K562 (cell line): ENCODE results near the gene HORMAD1. TPM values are rescaled to one million over a fixed set of nuclear protein-coding genes. Genes with fewer than 3 reads are reported as not detected.

Experiments
- ATAC-seq: fragments of 200-7000 bp; cut with Tn5 transposase; 3 replicates; pipeline ENCODE4 v1.9.1; 2020; ENCODE audit warnings: moderate library complexity
- BruUV-seq: library from RNA; stranded (reverse); fragments of 400-500 nt; replicated peaks from 2 replicates; lab custom pipeline; 2021; lab: Mats Ljungman, UMichigan
- CTCF ChIA-PET: fragments of 300-600 bp; formaldehyde crosslinking; extraction: SDS; loops from one replicate; lab custom pipeline; 2021; ENCODE audit warnings: low intra/inter-chr PET ratio; lab: Yijun Ruan, JAX
- POLR2A ChIA-PET: fragments of 300-600, 350-650 bp; sonication (Branson Sonifier 250); formaldehyde crosslinking; extraction: SDS; loops from one replicate; lab custom pipeline; 2021; ENCODE audit warnings: antibody characterized with exemption, inconsistent platforms; lab: Yijun Ruan, JAX
- DNase-seq, 4 experiments: peaks; one replicate each; pipeline versions ENCODE4 v3.0.0 to v3.0.0-alpha.2; 2011 to 2018; ENCODE audit warnings: low spot score in 3 of 4, mixed read lengths in 3 of 4; ENCODE audit errors: extremely low read depth in 1 of 4
- FAIRE-seq: peaks from 2 replicates; lab custom pipeline; 2011; peaks lifted over from hg19 to GRCh38; lab: Jason Lieb, UNC
- H2AFZ ChIP-seq: 2 replicates; pipeline ENCODE4 v1.6.0; 2011; ENCODE audit warnings: low read depth, low read length, control low read depth, inconsistent platforms
- H3K27ac ChIP-seq: fragments of 200-600 bp; 3 replicates; pipeline ENCODE4 v1.8.0; 2011; ENCODE audit warnings: low read depth, mild to moderate bottlenecking, control low read depth, inconsistent platforms, low read length, moderate library complexity, mixed read lengths; ENCODE audit errors: extremely low read depth
- H3K27me3 ChIP-seq, 2 experiments: fragments of 300-600 bp in 1 of 2; 2 replicates in 1 of 2; 3 replicates in 1 of 2; pipeline versions ENCODE4 v1.6.0 to v1.8.0; 2011; ENCODE audit warnings: inconsistent platforms in 2 of 2, low read length in 2 of 2, mild to moderate bottlenecking in 1 of 2, mixed read lengths in 1 of 2, moderate library complexity in 1 of 2; ENCODE audit not compliant: control insufficient read depth in 2 of 2, insufficient read depth in 2 of 2
- H3K36me3 ChIP-seq: fragments of 300-600 bp; 3 replicates; pipeline ENCODE4 v1.8.0; 2011; ENCODE audit warnings: mild to moderate bottlenecking, low read length, inconsistent platforms; ENCODE audit not compliant: control insufficient read depth, insufficient read depth
- H3K4me1 ChIP-seq, 2 experiments: fragments of 200-600 bp in 1 of 2; replicated peaks in 1 of 2; 2 replicates in 1 of 2; 3 replicates in 1 of 2; pipeline versions ENCODE4 v1.5.1 to v1.8.0; 2011; ENCODE audit warnings: inconsistent platforms in 2 of 2, low read length in 2 of 2, mild to moderate bottlenecking in 1 of 2, mixed read lengths in 1 of 2, moderate library complexity in 1 of 2; ENCODE audit not compliant: control insufficient read depth in 2 of 2, insufficient read depth in 2 of 2
- H3K4me2 ChIP-seq: 2 replicates; pipeline ENCODE4 v1.6.1; 2011; ENCODE audit warnings: low read length, control low read depth, inconsistent platforms, mixed read lengths; ENCODE audit not compliant: insufficient read depth
- H3K4me3 ChIP-seq: fragments of 200-600 bp; sonication (generic), shearing (Covaris generic); 2 replicates; pipeline ENCODE4 v1.5.1; 2016; ENCODE audit warnings: control low read depth, inconsistent platforms
- H3K79me2 ChIP-seq: fragments of 200-600 bp; 3 replicates; pipeline ENCODE4 v1.8.0; 2011; ENCODE audit warnings: low read length, inconsistent platforms; ENCODE audit not compliant: control insufficient read depth, insufficient read depth
- H3K9ac ChIP-seq, 2 experiments: 2 replicates each; pipeline versions ENCODE4 v1.6.0 to v1.6.1; 2011; ENCODE audit warnings: low read depth in 2 of 2, low read length in 2 of 2, control low read depth in 1 of 2, inconsistent platforms in 1 of 2, mild to moderate bottlenecking in 1 of 2, mixed read lengths in 1 of 2; ENCODE audit not compliant: insufficient read depth in 1 of 2
- H3K9me1 ChIP-seq: one replicate; pipeline ENCODE4 v1.6.0; 2011; ENCODE audit warnings: inconsistent platforms, mild to moderate bottlenecking, low read length, moderate library complexity; ENCODE audit not compliant: control insufficient read depth, insufficient read depth
- H3K9me3 ChIP-seq: replicated peaks from 2 replicates; pipeline ENCODE4 v1.5.1; 2011; ENCODE audit warnings: low read depth, low read length, inconsistent platforms; ENCODE audit not compliant: control insufficient read depth, insufficient read depth
- H4K20me1 ChIP-seq: replicated peaks from 2 replicates; pipeline ENCODE4 v1.6.1; 2011; ENCODE audit warnings: low read length, inconsistent platforms, mixed read lengths; ENCODE audit not compliant: control insufficient read depth, insufficient read depth
- CEBPG ChIP-seq, 3 experiments: fragments of 200-800 bp in 1 of 3; sonication (Bioruptor generic) in 1 of 3; sonication (generic) in 1 of 3; formaldehyde crosslinking in 1 of 3; IDR thresholded peaks in 2 of 3; conservative IDR thresholded peaks in 1 of 3; 2 replicates each; pipeline versions ENCODE4 v1.6.1 to v1.8.0; 2016 to 2022; ENCODE audit warnings: missing compliant biosample characterization in 2 of 3, missing genetic modification characterization in 2 of 3, mild to moderate bottlenecking in 1 of 3, missing genetic modification reagents in 1 of 3
- ETV5 ChIP-seq: sonication (generic); formaldehyde crosslinking; IDR thresholded peaks from 2 replicates; pipeline ENCODE4 v1.4.0; 2020; ENCODE audit warnings: low read depth, mild to moderate bottlenecking, missing genetic modification reagents
- MCM7 ChIP-seq, 2 experiments: fragments of 450-650 bp; IDR thresholded peaks; 2 replicates each; pipeline ENCODE4 v1.6.1; 2016 to 2018
- U2AF1 ChIP-seq: fragments of 200-400 bp; formaldehyde crosslinking; optimal IDR thresholded peaks from 2 replicates; pipeline ENCODE3; 2017; ENCODE audit warnings: mild to moderate bottlenecking, low read depth, low read length, moderate library complexity
- VEZF1 ChIP-seq: fragments of 200-800 bp; sonication (Bioruptor generic); IDR thresholded peaks from 2 replicates; pipeline ENCODE4 v1.6.1; 2017; ENCODE audit warnings: missing genetic modification characterization, missing compliant biosample characterization
- ZBTB33 ChIP-seq: sonication (generic); formaldehyde crosslinking; IDR thresholded peaks from 2 replicates; pipeline ENCODE4 v1.8.1; 2023; ENCODE audit warnings: mild to moderate bottlenecking, missing genetic modification reagents
- ZNF444 ChIP-seq: fragments of 250-450 bp; sonication (Bioruptor Pico); IDR thresholded peaks from 2 replicates; pipeline ENCODE4 v1.4.0; 2020; ENCODE audit warnings: mild to moderate bottlenecking, moderate library complexity
- WGBS: fragments of 100-300 bp; shearing (Covaris generic); methylation state at CpG from one replicate; pipeline ENCODE4 v1.1.6; 2016; ENCODE audit warnings: low coverage, mixed read lengths; ENCODE audit not compliant: insufficient coverage; ENCODE audit errors: missing lambda C conversion rate; 5-methylcytosine and 5-hydroxymethylcytosine counted together
- in situ Hi-C: fragments of 300-500 bp; cut with MboI; formaldehyde crosslinking; loops from 4 replicates; pipeline ENCODE4 v1.15.0; 2018; ENCODE audit warnings: inconsistent platforms, mixed read lengths
- intact Hi-C: fragments of 100-400 bp; cut with micrococcal nuclease; formaldehyde crosslinking; loops from 2 replicates; pipeline ENCODE4 v1.14.2; 2022
- polyA plus RNA-seq, 8 experiments: library from polyadenylated mRNA; depleted of rRNA in 4 of 8; stranded (reverse) in 5 of 8; unstranded in 3 of 8; fragments of >200 nt; fragmentation: Nextera tagmentation in 2 of 8; fragmentation: Illumina TruSeq in 1 of 8; extraction: Ambion mirVana in 2 of 8; extraction: Trizol in 1 of 8; gene quantifications; 2 replicates each; pipeline versions ENCODE4 v1.2.1 to v1.2.3, GENCODE V29; 2011 to 2014; ENCODE audit warnings: inconsistent platforms in 1 of 8, missing spikeins in 1 of 8
- total RNA-seq, 7 experiments: library from RNA; depleted of rRNA in 6 of 7; stranded (reverse); fragments of >200 nt in 6 of 7; fragmentation: Illumina TruSeq in 2 of 7; extraction: Trizol in 2 of 7; gene quantifications; 2 replicates each; pipeline versions ENCODE4 v1.2.1 to v1.2.3, GENCODE V29; 2011 to 2021; ENCODE audit warnings: low replicate concordance in 1 of 7

The HORMAD1 gene
- total and polyA plus RNA-seq, 9 of the 15 experiments (the other 6 are each of a cell fraction or from before 2014, with no cell fraction given) = not detected

GRCh38 chr1:150692720-150693119 lies 28.0 kb downstream of the HORMAD1 start:
- H3K9me3 ChIP-seq = no peaks in the 10 kb centered on the region
- no peak overlapping the region for H3K4me2 ChIP-seq
- H2AFZ ChIP-seq = no peak overlapping the region
- ChIA-PET CTCF (no interaction called here), POLR2A (interaction anchor here (1.2 kb wide), 1 partner anchor 14 kb away, joined by 3 read pairs; no protein-coding TSS in a partner anchor)
- H3K4me1 ChIP-seq = no peaks in the 10 kb centered on the region; a peak in 1 of 5 replicates
- intact Hi-C loops = no loop called here
- DNase-seq = no peak
- no peak for TF ChIP-seq CEBPG (CRISPR knock-in tag; IDR thresholded peaks at IDR 0.05)
- no peak for TF ChIP-seq CEBPG (tag; conservative IDR thresholded peaks at IDR 0.05 in 1 of 2, IDR thresholded peaks at IDR 0.05 in 1 of 2)
- no peak for TF ChIP-seq ZBTB33 (CRISPR knock-in tag)
- no peak for TF ChIP-seq VEZF1 (CRISPR knock-in tag)
- no peak for TF ChIP-seq MCM7 (IDR thresholded peaks at IDR 0.05)
- no peak for TF ChIP-seq ETV5 (CRISPR knock-in tag)
- no peak for TF ChIP-seq ZNF444 (CRISPR knock-in tag)
- TF ChIP-seq U2AF1 = no peak
- no peak overlapping the region for H3K27ac ChIP-seq
- BruUV-seq = no TSS peak
- WGBS = 83% methylated on average over 3 of the region's 3 CpGs
- no peaks in the 10 kb centered on the region for H3K27me3 ChIP-seq
- peaks cover 53% of the 10 kb centered on the region for H3K36me3 ChIP-seq
- peaks cover 28% of the 10 kb centered on the region for H3K79me2 ChIP-seq
- H3K9ac ChIP-seq = no peak overlapping the region
- no peaks in the 10 kb centered on the region for H4K20me1 ChIP-seq
- no peaks in the 10 kb centered on the region for H3K9me1 ChIP-seq
- H3K4me3 ChIP-seq = no peak overlapping the region
- in situ Hi-C loops = no loop called here
- no peak for ATAC-seq
- FAIRE-seq = no peak
